Measurements from ENCODE around the gene ACTL7A.
"Not testable (repeated sequence)": the region's sequence is repeated elsewhere in the genome, so short reads cannot be mapped to it uniquely, and the experiment has no call there.

The ACTL7A gene

GRCh38 chr9:108861997-108862396 lies at the start of gene ACTL7A:
Gene ACTL7A, plus strand, starts transcription at chr9:108862266. Its CDS starts 57 bp downstream, at chr9:108862323.
- no peak for DNase-seq

GRCh38 chr9:108812396-108813025 lies 49.6 kb upstream of the ACTL7A start:
- DNase-seq, result no peak

GRCh38 chr9:108813951-108814601 lies 48.0 kb upstream of the ACTL7A start:
- DNase-seq, result no peak

GRCh38 chr9:108815156-108815555 lies 46.9 kb upstream of the ACTL7A start:
- DNase-seq, result no peak

- DNase-seq, result peak; percentile 45
These were observed 46.0 kb upstream of the ACTL7A start for GRCh38 chr9:108816037-108816436.

- DNase-seq, result no peak
These were observed 38.2 kb upstream of the ACTL7A start for GRCh38 chr9:108823829-108824228.

- no peak for DNase-seq
These were observed 31.8 kb upstream of the ACTL7A start for GRCh38 chr9:108830272-108830671.

GRCh38 chr9:108831496-108832178 lies 30.4 kb upstream of the ACTL7A start:
- no peak for DNase-seq

GRCh38 chr9:108832179-108832500 lies 29.9 kb upstream of the ACTL7A start:
- no peak for DNase-seq

- DNase-seq, result peak; percentile 48
These were observed 27.0 kb upstream of the ACTL7A start for GRCh38 chr9:108834959-108835665.

- no peak for DNase-seq
These were observed 26.2 kb upstream of the ACTL7A start for GRCh38 chr9:108835831-108836230.

- DNase-seq, result no peak
These were observed 25.7 kb upstream of the ACTL7A start for GRCh38 chr9:108836319-108836718.

GRCh38 chr9:108836781-108837180 lies 25.3 kb upstream of the ACTL7A start:
- DNase-seq, result no peak

- no peak for DNase-seq
These were observed 24.5 kb upstream of the ACTL7A start for GRCh38 chr9:108837530-108837929.

GRCh38 chr9:108838017-108838416 lies 24.0 kb upstream of the ACTL7A start:
- no peak for DNase-seq

- DNase-seq, result not testable (repeated sequence)
These were observed 22.5 kb upstream of the ACTL7A start for GRCh38 chr9:108839561-108839960.

GRCh38 chr9:108842610-108843295 lies 19.3 kb upstream of the ACTL7A start:
- DNase-seq, result no peak

- DNase-seq, result no peak
These were observed 17.7 kb upstream of the ACTL7A start for GRCh38 chr9:108844391-108844790.

GRCh38 chr9:108844856-108845255 lies 17.2 kb upstream of the ACTL7A start:
- no peak for DNase-seq

GRCh38 chr9:108845507-108845906 lies 16.6 kb upstream of the ACTL7A start:
- no peak for DNase-seq

- no peak for DNase-seq
These were observed 16.1 kb upstream of the ACTL7A start for GRCh38 chr9:108845947-108846346.

- DNase-seq, result not testable (repeated sequence)
These were observed 13.8 kb upstream of the ACTL7A start for GRCh38 chr9:108848296-108848695.

- no peak for DNase-seq
These were observed 11.7 kb upstream of the ACTL7A start for GRCh38 chr9:108850293-108850897.

Measured in GDM1 (cell line).